Dendritic cell treated with granulocyte-macrophage colony-stimulating factor and Interleukin-4, amounts not matched to agents 40 ng/mL and 50 ng/mL, for 4 days (primary cell): Measurements from ENCODE around the gene LCN1.
"Not testable (repeated sequence)": the region's sequence is repeated elsewhere in the genome, so short reads cannot be mapped to it uniquely, and the experiment has no call there.

Source experiments
- H3K27ac Mint-ChIP-seq: one replicate; pipeline ENCODE4 v1.8.0; 2022; ENCODE audit warnings: mild to moderate bottlenecking, mixed read lengths
- H3K27me3 Mint-ChIP-seq: one replicate; pipeline ENCODE4 v1.8.0; 2022; ENCODE audit warnings: mild to moderate bottlenecking, mixed read lengths
- H3K36me3 Mint-ChIP-seq: one replicate; pipeline ENCODE4 v1.8.0; 2022; ENCODE audit warnings: low read depth, mixed read lengths
- H3K4me1 Mint-ChIP-seq: one replicate; pipeline ENCODE4 v1.8.0; 2022; ENCODE audit warnings: low read depth, mixed read lengths
- H3K4me3 Mint-ChIP-seq: one replicate; pipeline ENCODE4 v1.8.0; 2022; ENCODE audit warnings: mild to moderate bottlenecking, moderate library complexity, mixed read lengths
- H3K9me3 Mint-ChIP-seq: one replicate; pipeline ENCODE4 v1.8.0; 2022; ENCODE audit warnings: mixed read lengths
- intact Hi-C: fragments of 100-400 bp; cut with micrococcal nuclease; formaldehyde crosslinking; loops from one replicate; pipeline ENCODE4 v1.15.0; 2022

LCN1 gene

DNA sequence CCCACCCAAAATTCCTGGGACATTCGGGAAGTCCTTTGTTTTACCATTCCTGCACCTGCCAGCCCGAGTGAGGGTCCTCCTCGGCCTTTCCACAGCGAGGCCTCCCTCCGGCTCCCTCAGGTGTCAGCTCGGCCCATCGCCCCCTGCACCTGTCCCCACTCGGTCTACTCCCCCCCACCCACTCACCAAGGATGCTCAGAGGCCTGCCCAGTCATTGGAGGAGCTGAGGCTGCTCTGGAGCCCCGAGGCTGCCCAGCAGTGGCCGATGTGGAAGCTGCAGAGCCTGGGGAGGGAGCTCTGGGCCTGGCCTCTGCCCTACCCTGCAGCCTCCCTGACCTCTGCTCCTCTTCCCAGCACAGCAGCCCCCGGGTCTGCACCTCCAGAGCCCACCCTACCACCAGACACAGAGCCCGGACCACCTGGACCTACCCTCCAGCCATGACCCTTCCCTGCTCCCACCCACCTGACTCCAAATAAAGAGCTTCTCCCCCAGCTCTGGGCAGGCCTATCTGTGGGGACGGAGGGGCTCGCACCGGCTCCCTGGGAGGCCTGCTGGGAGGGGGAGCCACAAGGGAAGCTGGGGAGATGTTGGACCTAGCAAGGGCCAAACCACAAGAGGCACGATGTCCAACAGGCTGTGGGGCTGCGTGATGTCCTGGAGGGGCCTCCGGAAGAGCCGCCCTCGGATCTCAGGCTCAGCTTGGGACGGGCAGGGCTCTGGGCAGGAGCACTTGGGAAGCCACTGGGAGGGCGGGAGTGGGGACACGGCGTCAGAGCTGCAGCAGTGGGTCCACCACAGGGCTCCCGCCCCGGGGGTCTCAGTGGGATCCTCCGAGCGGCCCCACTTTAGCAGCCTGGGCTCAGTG is 28.5 kb downstream of the LCN1 start:
- intact Hi-C loops, H3K4me3 Mint-ChIP-seq, H3K36me3 Mint-ChIP-seq: not testable (repeated sequence)

DNA sequence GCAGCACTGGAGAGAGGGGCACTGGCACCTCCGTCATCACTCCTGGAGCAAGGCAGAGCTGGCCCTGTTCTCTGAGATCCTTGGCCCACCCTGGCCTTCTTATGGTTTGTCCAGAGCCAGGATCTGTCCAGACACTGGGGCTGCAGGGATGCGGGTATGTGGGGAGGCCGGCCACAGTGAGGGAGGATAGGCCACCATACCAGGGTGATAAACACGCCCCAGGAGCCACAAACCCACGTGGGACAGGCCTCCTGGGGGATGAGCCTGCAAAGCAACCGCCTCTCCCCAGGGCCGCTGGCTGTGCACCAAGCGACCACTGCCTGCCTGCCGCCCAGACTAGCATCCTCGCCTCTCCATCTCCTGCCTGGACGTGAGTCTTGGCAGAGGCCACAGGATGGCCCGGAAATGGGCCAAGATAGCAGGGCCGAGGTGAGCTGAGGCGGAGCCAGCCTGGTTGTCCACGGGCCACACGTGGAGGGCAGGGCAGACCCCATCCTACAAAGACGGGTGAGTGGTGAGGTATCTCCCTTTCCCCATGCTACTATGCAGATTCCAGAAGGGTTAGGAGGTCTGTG is 29.2 kb downstream of the LCN1 start:
- no peaks in the 10 kb centered on the region for H3K36me3 Mint-ChIP-seq
- intact Hi-C loops = no loop called here
- H3K27me3 Mint-ChIP-seq = peaks cover 5% of the 10 kb centered on the region
- no peak overlapping the region for H3K4me3 Mint-ChIP-seq
- no peaks in the 10 kb centered on the region for H3K4me1 Mint-ChIP-seq
- H3K9me3 Mint-ChIP-seq = no peaks in the 10 kb centered on the region
- no peak overlapping the region for H3K27ac Mint-ChIP-seq

More for the DNA sequence above, 28.5 kb downstream of the LCN1 start:
- not testable (repeated sequence) for H3K27me3 Mint-ChIP-seq, H3K9me3 Mint-ChIP-seq, H3K4me1 Mint-ChIP-seq, H3K27ac Mint-ChIP-seq

DNA sequence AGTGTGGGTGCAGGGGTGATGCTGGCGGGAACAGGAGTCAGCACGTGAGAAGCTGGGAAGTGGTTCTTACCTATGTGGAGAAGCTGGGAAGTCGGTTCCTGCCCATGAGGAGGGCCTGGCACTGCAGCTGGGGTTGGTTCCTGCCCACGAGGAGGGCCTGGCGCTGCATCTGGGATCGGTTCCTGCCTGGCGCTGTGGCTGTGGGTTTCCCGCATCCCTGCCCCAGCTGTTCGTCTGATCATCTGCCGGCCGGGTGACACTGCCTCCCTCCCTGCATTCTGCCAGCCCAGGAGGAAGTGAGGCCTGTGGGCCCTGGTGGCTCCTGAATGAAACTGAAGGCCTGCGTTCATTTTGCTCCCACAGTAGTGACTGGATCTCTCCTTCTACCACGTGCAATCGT is 29.8 kb downstream of the LCN1 start:
- H3K4me1 Mint-ChIP-seq = no peaks in the 10 kb centered on the region
- no peak overlapping the region for H3K27ac Mint-ChIP-seq
- H3K4me3 Mint-ChIP-seq = no peak overlapping the region
- H3K9me3 Mint-ChIP-seq = no peaks in the 10 kb centered on the region
- peaks cover 7% of the 10 kb centered on the region for H3K27me3 Mint-ChIP-seq
- H3K36me3 Mint-ChIP-seq = no peaks in the 10 kb centered on the region
- intact Hi-C loops = no loop called here

DNA sequence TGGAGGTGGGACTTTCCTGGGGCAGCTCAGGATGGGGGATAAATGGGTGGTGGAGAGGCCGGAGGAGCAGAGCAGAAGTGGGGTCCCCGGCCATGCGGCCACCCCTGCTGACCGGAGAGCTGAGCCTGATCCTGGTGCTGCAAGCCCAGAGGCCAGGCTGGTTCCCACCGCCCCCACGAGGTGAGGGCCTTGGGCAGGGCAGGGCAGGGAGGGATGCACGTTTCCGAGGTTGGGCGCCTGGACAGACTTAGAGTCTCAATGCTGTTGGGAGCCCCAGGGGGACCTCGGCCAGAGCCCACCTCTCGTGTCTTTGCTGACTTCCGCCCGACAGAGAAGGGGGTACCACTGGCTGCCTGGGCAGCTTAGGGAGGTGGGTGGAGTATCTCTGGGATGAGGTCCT is 30.2 kb downstream of the LCN1 start:
- H3K36me3 Mint-ChIP-seq = no peaks in the 10 kb centered on the region
- intact Hi-C loops = no loop called here
- H3K9me3 Mint-ChIP-seq = no peaks in the 10 kb centered on the region
- no peaks in the 10 kb centered on the region for H3K4me1 Mint-ChIP-seq
- H3K27me3 Mint-ChIP-seq = peaks cover 7% of the 10 kb centered on the region
- no peak overlapping the region for H3K27ac Mint-ChIP-seq
- no peak overlapping the region for H3K4me3 Mint-ChIP-seq

DNA sequence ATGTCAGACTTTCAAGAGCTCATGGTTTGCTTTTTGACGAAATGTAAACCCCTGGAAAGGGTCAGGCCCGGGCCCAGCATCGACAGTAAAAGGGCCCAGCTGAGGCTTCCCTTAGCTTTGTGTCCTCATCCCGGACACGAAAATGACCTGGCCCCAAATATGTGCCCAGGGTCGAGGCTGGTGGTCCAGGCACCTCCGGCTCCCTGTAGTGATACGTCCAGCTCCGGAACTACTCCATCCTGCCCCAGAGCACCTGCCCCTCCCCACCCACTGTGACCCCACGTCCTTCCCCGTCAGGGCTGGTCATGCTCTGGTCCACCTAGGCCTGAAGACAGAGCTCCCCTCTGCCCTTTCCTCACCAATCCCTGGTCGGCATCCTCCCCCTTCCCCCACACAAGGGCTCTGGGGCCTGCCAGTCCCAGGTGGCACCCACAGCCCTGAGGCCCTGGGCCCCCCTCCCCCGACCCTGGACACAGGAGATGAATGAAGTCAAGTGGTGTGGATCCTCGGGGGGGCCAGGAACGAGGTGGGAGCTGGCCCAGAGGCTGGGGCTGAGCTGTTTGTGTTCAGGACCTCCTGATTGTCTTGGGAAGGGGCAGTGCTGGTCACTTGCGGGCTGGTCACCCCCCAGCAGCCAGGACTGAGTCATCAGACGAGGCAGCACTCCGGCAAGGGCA is 30.9 kb downstream of the LCN1 start:
- no peaks in the 10 kb centered on the region for H3K9me3 Mint-ChIP-seq
- H3K36me3 Mint-ChIP-seq = no peaks in the 10 kb centered on the region
- H3K27me3 Mint-ChIP-seq = peaks cover 7% of the 10 kb centered on the region
- no peak overlapping the region for H3K4me3 Mint-ChIP-seq
- intact Hi-C loops = no loop called here
- H3K27ac Mint-ChIP-seq = no peak overlapping the region
- no peaks in the 10 kb centered on the region for H3K4me1 Mint-ChIP-seq

DNA sequence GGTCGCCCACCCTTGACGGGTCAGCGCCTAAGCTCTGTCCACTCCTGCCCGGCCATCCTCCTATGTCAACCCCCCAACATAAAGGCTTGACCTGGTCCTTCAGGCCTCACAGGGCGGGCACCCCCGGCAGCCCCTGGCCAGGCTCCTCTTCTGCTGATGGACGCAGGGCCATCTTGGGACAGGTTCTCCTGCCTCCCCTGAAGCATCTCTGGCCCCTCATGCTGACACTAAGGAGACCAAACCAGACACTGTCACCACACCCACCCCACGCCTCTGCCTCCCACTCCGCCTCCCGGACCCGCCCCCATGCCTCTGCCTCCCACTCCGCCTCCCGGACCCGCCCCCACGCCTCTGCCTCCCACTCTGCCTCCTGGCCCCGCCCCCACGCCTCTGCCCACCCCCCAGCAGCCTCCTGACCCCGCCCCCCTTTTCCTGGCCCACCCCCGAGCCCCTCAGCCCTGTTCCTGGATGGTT is 31.5 kb downstream of the LCN1 start:
- Mint-ChIP-seq H3K27ac (no peak overlapping the region), H3K9me3 (no peaks in the 10 kb centered on the region), H3K4me3 (no peak overlapping the region), H3K27me3 (peaks cover 7% of the 10 kb centered on the region), H3K4me1 (no peaks in the 10 kb centered on the region), H3K36me3 (no peaks in the 10 kb centered on the region)
- intact Hi-C loops = no loop called here

DNA sequence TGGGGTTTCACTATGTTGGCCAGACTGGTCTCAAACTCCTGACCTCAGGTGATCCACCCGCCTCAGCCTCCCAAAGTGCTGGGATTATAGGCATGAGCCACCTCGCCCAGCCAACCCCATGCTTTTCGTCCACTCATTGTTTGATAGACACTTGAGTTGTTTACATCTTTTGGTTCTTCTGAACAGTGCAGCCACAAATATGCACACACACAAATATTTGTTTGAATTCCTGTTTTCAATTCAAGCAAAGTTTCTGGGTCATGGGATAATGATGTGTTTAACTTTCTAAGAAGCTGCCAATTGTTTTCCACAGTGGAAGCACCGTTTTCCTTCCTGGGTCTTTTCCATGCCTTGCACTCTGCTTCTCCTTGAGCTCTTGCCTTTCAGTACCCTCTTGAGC is 33.5 kb downstream of the LCN1 start:
- intact Hi-C loops = no loop called here
- no peaks in the 10 kb centered on the region for H3K36me3 Mint-ChIP-seq
- no peaks in the 10 kb centered on the region for H3K4me1 Mint-ChIP-seq
- H3K9me3 Mint-ChIP-seq = no peaks in the 10 kb centered on the region
- H3K27ac Mint-ChIP-seq = no peak overlapping the region
- no peak overlapping the region for H3K4me3 Mint-ChIP-seq
- H3K27me3 Mint-ChIP-seq = peaks cover 10% of the 10 kb centered on the region

DNA sequence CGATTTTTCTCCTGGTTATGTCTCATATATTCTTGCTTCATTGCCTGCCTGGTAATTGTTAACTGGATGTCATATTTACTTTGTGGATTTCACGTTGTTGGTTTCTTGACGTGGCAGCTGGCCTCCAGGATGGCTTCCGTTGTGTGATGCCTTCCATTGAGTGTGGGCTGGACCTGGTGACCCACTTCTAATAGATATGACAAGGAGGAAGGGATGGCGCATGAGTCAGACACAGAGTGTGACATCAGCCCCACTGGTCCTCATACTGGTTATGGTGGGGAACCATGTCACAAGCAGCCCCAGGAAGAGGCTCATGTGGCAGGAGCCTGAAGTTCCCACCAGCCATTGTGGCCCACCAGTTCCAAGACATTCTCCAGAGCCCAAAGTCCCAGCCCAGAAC is 34.0 kb downstream of the LCN1 start:
- Mint-ChIP-seq H3K4me1 (no peaks in the 10 kb centered on the region), H3K27ac (no peak overlapping the region), H3K9me3 (no peaks in the 10 kb centered on the region), H3K4me3 (no peak overlapping the region), H3K27me3 (peaks cover 11% of the 10 kb centered on the region), H3K36me3 (no peaks in the 10 kb centered on the region)
- intact Hi-C loops = no loop called here

DNA sequence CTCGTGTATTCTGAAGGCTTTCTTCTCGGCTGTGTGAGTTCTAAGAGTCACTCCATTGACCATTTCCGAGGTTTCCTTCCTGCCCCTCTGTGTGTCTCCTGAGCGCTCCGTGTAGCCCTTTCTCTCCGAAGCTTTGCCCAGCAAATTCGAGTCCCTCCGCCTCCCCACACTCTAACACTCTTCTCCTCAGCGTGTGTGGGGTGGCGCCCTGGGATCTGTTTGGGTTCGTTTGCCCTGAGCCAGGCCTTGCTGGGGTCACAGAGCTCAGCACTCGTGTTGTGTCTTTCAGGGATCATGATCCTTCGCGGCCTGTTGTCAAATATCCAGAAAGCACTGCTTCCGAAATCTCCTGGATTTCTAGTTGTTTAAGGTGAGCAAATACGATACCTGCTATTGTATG is 34.7 kb downstream of the LCN1 start:
- intact Hi-C loops = no loop called here
- peaks cover 11% of the 10 kb centered on the region for H3K27me3 Mint-ChIP-seq
- H3K27ac Mint-ChIP-seq = no peak overlapping the region
- no peaks in the 10 kb centered on the region for H3K9me3 Mint-ChIP-seq
- H3K4me3 Mint-ChIP-seq = no peak overlapping the region
- no peaks in the 10 kb centered on the region for H3K36me3 Mint-ChIP-seq
- no peaks in the 10 kb centered on the region for H3K4me1 Mint-ChIP-seq

DNA sequence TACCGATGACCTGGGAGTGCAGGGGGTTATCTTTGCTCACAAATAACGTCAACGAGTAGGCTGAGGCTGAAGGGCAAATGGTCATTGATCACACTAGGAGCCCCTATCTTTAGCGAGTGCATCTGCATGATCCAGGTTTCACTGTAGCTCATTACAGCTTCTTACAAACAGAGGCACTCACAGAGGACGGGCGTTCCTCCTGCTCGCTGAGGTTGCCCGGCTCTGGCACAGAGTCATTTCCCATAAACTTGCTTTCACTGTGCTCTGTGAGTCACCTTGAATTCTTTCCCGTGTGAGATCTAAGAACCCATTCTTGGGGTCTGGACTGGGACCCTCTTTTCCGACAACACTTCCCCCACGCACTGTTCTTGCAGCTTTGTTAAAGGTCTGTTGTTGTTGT is 38.4 kb downstream of the LCN1 start:
- Mint-ChIP-seq H3K9me3 (no peaks in the 10 kb centered on the region), H3K27me3 (peaks cover 11% of the 10 kb centered on the region), H3K4me3 (no peak overlapping the region), H3K4me1 (no peaks in the 10 kb centered on the region), H3K36me3 (no peaks in the 10 kb centered on the region), H3K27ac (no peak overlapping the region)
- intact Hi-C loops = no loop called here

DNA sequence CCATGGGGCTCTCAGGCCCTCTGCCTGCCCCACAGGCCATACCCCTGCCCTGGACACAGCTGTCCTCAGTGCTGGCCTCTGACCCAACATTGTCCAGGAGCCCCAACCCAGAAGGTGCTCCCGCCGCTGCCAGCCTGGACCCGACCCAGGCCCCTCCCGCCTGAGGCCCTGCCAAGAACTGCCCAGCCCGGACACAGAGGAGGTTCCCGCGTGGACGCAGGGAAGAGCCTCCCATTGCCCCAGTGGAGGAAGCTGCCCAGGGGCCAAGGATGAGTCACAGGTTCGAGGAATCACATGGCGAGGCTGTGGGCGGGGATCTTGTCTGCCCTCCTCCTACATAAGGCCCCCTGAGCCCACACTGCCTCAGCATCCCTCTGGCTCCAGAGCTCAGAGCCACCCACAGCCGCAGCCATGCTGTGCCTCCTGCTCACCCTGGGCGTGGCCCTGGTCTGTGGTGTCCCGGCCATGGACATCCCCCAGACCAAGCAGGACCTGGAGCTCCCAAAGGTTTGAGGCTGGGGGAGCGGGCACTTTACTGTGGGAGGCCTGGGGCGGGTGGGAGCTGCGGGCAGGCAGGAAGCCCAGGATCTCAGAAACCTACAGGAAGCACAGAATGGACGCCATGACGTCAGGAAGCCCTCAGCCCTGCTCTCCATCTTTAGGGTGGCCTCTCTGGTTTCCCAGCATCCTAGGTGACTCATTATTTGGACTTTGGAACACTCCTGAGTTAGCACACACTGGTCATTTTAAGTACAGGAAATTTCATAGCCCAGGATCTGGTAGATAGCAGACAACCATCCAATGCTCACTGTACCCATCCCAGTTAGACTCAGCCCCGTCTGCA is 40.4 kb downstream of the LCN1 start, which contains the start of gene PAEP:
PAEP (plus strand) TSS at position 366 of the 844 bp plus-strand sequence.
- peaks cover 7% of the 10 kb centered on the region for H3K27me3 Mint-ChIP-seq
- no peak within 1 kb of the TSS for H3K27ac Mint-ChIP-seq
- H3K36me3 Mint-ChIP-seq = no peaks in the 10 kb centered on the region
- H3K4me1 Mint-ChIP-seq = no peaks in the 10 kb centered on the region
- H3K4me3 Mint-ChIP-seq = no peak within 1 kb of the TSS
- H3K9me3 Mint-ChIP-seq = no peaks in the 10 kb centered on the region
- intact Hi-C loops = no loop called here

DNA sequence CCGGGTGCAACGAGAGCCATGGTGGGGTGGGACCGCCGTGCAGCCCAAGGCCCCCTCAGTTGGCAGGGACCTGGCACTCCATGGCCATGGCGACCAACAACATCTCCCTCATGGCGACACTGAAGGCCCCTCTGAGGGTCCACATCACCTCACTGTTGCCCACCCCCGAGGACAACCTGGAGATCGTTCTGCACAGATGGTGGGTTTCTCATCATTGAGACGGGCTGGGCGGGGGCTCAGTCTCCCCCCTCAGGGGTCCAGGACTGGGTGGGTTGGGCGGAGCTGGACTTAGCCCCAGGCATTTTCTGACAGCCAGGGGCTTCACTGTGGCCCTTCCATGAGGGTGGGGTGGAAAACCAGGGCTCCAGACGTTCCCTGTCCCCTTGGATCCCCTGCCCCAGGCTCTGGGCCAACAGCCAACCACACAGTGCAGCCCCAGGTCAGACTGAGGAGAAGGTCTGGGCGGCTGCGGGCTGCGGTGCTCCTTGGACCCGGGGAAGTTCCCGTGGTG is 41.0 kb downstream of the LCN1 start:
- Mint-ChIP-seq H3K36me3 (no peaks in the 10 kb centered on the region), H3K9me3 (no peaks in the 10 kb centered on the region), H3K4me3 (no peak overlapping the region), H3K27me3 (peaks cover 7% of the 10 kb centered on the region), H3K27ac (no peak overlapping the region), H3K4me1 (no peaks in the 10 kb centered on the region)
- intact Hi-C loops = no loop called here

DNA sequence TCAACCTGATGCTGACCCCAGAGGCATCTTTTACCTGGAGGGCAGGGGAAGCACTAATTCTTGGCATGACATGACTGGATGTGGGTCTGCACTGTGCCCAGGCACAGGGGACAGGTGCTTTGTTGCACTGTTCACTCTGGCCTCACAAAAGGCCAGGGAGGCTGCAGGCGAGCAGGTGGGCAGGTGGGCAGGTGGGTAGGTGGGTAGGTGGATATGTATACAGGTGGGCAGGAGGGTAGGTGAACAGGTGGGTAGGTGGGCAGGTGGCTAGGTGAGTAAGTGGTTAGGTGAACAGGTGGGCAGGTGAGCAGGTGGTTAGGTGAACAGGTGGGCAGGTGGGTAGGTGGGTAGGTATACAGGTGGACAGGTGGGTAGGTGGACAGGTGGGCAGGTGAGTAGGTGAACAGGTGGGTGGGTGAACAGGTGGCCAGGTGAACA is 41.8 kb downstream of the LCN1 start:
- H3K36me3 Mint-ChIP-seq = no peaks in the 10 kb centered on the region
- intact Hi-C loops = no loop called here
- H3K4me3 Mint-ChIP-seq = no peak overlapping the region
- H3K27ac Mint-ChIP-seq = no peak overlapping the region
- no peaks in the 10 kb centered on the region for H3K9me3 Mint-ChIP-seq
- no peaks in the 10 kb centered on the region for H3K4me1 Mint-ChIP-seq
- H3K27me3 Mint-ChIP-seq = peaks cover 7% of the 10 kb centered on the region
